HT1080 (cell line): ENCODE data around the gene PHETA1. TPM values are rescaled to one million over a fixed set of nuclear protein-coding genes. Genes with fewer than 3 reads are reported as not detected.

Source experiments
- DNase-seq: peaks from one replicate; pipeline ENCODE4 v3.0.0-alpha.2; 2015; ENCODE audit warnings: low read depth
- polyA plus RNA-seq, 2 experiments: library from polyadenylated mRNA; depleted of rRNA; stranded (reverse); fragments of >200 nt; gene quantifications; 2 replicates each; pipeline ENCODE4 v1.2.3, GENCODE V29; 2015
- total RNA-seq: library from RNA; depleted of rRNA; stranded (reverse); fragments of >200 nt; shearing (Covaris generic); gene quantifications from 2 replicates; pipeline ENCODE4 v1.2.3, GENCODE V29; 2014; rRNA removed

PHETA1 gene, protein sequence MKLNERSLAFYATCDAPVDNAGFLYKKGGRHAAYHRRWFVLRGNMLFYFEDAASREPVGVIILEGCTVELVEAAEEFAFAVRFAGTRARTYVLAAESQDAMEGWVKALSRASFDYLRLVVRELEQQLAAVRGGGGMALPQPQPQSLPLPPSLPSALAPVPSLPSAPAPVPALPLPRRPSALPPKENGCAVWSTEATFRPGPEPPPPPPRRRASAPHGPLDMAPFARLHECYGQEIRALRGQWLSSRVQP
- total RNA-seq: 4.1 and 4.2 TPM in 2 replicates
- polyA plus RNA-seq (2015; cell fraction: cytosol; rRNA removed): 6.6 and 7.8 TPM in 2 replicates
- 6.1 and 6.9 TPM in 2 replicates for polyA plus RNA-seq (2015; cell fraction: nucleus; rRNA removed)

DNA sequence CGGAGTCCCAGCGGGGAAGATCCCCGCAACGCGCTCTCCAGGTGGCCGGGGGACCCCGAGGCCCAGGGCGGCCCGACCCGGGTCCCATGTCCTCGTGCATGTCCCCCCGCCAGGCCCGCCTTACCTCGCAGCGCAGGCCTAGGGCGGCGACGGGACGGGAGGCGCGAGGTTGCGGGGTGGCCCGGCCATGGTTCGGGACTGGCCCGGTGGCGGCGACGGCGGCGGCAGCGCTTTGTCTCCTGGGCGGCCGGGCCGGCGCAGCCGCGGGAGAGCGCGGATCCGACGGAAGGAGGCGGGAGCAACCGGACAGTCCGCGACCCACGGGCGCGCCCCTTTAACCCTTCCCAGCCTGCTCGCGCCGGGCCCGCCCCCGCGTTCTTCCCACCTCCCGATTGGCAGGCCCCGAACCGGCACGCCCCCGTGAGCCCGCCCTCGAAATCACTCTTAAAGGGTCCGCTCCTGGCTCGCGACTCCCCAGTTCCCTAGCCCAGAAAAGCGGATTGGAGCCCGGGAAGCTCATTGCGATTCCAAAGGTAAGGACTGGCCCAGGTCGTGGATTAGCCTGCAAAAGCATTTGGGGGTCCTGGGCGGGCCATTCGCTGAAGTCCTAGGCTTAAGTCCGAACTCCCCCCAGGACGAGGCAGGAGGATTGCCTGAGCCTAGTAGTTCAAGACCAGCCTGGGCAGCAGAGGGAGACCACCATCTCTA, at the start of gene PHETA1:
PHETA1 (minus strand) TSS at position 308 of the 708 bp plus-strand sequence. CDS start 5,668 bp downstream, outside the sequence.
- DNase-seq: peak; percentile 80

DNA sequence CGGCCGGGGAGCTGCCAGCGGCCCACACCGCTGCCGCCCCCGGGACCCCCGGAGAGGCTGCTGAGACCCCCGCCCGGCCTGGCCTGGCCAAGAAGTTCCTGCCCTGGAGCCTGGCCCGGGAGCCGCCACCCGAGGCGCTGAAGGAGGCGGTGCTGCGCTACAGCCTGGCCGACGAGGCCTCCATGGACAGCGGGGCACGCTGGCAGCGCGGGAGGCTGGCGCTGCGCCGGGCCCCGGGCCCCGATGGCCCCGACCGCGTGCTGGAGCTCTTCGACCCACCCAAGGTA, 49.6 kb upstream of the PHETA1 start:
- DNase-seq: no peak

DNA sequence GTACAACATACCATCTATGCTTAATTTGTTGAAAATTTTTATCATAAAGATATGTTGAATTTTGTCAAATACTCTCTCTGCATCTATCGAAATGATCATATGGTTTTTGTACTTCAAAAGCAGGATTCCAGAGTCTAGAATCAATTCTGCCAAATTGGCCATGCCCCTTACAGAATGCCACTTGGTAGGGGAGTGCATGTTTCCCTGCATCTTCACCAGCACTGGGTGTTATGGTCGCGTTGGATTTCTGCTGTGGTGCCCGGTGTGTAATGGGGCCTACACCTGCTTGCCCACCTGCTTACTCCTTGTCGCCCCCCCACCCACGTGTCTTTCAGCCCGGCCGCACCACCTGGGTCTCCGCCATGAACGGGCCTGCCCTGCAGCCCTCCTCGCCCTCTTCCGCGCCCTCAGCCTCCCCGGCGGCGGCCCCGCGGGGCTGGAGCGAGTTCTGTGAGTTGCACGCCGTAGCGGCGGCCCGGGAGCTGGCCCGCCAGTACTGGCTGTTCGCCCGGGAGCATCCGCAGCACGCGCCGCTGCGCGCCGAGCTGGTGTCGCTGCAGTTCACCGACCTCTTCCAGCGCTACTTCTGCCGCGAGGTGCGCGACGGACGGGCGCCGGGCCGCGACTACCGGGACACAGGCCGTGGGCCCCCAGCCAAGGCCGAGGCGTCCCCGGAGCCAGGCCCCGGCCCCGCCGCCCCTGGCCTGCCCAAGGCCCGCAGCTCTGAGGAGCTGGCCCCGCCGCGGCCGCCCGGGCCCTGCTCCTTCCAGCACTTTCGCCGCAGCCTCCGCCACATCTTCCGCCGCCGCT, 49.1 kb upstream of the PHETA1 start:
- no peak for DNase-seq

DNA sequence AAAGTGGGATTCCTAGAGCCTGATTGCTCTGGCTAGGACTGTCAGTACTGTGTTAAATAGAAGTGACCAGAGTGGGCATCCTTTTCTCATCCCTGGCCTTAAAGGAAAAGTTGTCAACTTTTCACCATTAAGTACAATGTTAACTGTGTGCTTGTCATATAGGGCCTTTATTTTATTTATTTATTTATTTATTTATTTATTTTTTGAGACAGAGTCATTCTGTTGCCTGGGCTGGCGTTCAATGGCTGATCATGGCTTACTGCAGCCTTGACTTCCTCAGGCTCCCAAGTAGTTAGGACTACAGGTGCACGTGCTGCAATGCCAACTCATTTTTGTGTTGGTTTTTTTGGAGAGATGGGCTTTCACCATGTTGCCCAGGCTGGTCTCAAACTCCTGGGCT, 48.4 kb upstream of the PHETA1 start:
- no peak for DNase-seq

DNA sequence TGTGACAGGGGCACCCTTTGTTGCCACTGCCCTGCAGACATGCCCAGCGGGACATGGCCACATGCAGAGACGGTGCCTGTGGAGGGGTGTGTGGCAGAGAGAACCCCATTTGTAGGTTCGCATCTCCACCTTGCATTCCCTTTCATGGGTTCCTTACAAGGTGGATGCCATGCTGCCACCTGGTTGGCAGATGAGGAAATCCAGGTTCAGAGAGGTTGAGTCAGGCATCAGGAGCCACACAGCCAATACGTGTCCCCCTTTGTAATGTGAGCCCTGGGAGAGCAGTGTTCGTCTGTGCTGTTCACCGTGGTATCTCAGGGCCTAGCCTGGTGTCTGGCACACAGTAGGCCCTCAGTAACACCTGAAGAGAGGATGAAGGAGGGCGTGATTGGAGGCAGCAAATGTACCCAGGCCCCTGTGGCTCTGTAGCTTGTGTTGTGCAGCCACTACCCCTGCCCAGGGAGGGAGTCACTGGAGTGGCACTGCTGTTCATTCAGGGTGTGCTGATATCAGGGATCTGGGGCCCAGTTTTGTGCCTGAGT, 45.9 kb upstream of the PHETA1 start:
- DNase-seq: no peak

DNA sequence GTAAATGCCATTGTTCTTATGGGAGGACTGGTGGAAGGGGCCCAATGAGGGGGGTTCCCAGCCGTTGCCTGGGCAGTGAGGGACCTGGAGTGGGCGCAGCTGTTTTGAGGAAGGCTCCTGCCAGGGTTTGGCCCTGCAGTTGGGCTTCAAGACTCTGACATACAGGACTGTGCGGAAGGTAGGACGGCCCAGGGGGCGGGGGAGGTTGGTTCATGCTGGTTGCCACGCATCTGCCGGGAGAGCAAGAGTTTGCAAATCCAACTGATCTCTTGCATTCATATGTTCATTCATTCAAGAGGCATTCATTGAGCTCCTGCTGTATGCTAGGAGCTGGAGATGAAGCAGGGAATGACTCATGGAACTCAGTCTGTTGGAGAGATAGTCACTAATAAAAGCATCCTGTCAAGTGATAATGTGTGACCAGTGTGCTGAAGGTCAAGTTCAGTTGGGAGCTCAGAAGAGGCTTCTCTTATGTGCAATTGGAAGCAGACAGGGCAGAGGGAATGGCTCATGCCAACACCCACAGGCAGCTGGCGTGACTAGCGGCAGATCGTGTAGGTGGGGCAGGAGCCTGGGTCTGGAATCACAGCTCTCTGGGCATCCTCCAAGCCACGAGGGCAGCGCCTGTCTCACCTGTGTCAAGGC, 44.7 kb upstream of the PHETA1 start:
- peak; percentile 85 for DNase-seq

DNA sequence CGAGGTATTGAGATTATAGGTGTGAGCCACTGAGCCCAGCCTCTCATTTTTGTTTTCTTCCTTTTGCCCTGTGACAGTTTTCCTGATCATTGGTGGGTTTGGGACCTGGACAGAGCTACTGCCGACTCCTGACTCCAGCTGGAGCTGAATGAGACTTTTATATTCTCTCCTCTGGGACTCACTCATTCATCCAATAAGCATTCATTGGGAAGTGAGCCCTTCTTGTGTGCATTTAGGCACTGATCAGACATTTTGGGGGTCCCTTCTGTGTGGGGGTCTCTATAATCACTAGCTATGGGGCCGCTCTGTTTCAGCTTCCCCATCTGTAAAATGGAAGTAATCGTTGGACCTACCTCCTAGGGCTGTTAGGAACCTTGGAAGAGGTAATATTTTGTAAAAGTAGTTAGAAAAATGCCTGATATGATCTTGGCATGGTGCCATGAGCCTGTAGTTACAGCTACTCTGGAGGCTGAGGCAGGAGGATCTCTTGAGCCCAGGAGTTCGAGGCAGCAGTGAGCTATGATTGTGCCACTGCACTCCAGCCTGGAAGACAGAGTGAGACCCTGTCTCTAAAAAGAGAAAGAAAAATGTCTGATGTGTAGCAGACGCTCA, 44.0 kb upstream of the PHETA1 start:
- no peak for DNase-seq

DNA sequence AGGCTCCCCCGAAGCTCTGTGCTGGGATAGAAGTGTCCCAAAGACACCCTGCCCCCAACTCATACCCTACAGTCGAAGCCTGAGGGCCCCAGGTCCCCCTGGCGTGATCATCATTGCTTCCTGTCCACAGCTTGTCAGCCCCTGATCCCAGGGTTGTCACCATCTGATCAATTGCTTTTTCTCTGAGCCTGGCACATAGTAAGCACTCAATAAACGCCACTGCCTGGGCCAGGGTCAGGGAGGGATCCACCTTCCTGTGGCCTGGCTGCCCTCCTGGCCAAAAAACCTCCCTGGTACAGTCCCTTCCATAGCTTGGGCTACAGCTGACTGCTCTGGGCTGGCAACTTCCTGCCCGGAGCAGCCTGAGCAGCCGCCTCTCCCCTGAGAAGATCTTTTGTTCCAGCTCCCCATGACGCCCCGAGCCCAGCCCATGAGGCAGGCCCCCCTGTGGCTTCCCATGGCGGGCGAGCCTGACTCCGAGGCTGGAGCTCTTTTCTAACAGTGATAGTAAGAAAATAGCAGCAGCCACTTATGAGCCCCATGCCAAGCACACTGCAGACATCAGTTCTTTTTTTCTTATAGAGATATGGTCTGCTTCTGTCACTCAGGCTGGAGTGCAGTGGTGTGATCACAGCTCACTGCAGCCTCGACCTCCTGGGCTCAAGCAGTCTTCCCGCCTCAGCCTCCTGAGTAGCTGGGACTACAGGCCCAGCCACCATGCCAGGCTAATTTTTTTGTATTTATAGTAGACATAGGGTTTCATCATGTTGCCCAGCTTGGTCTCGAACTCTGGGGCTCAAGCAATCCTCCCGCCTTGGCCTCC, 43.3 kb upstream of the PHETA1 start:
- peak; percentile 76 for DNase-seq

DNA sequence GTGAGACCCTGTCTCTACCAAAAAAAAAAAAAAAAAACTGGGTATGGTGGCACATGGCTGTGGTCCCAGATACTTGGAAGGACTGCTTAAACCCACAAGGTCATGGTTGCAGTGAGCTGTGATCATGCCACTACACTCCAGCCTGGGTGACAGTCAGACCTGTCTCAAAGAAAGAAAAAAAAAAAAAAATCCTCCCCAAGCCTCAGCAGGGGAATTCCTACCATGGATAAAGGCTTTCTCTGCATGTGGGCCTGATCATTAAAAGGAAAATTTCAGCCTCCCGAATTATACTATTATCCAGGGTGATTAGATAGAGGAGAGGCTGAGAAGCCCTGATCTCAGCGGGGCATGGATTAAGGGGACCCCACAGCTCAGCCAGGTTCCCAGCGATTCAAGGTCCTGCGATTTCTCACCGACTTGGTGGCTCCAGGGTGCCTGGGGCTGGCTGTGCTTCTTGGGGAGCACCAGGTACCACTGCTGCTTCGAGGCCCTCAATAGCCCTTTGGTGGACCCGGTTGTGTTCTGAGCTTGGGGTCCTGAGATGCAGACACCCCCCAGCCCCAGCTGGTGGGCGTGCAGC, 42.4 kb upstream of the PHETA1 start:
- DNase-seq: no peak

DNA sequence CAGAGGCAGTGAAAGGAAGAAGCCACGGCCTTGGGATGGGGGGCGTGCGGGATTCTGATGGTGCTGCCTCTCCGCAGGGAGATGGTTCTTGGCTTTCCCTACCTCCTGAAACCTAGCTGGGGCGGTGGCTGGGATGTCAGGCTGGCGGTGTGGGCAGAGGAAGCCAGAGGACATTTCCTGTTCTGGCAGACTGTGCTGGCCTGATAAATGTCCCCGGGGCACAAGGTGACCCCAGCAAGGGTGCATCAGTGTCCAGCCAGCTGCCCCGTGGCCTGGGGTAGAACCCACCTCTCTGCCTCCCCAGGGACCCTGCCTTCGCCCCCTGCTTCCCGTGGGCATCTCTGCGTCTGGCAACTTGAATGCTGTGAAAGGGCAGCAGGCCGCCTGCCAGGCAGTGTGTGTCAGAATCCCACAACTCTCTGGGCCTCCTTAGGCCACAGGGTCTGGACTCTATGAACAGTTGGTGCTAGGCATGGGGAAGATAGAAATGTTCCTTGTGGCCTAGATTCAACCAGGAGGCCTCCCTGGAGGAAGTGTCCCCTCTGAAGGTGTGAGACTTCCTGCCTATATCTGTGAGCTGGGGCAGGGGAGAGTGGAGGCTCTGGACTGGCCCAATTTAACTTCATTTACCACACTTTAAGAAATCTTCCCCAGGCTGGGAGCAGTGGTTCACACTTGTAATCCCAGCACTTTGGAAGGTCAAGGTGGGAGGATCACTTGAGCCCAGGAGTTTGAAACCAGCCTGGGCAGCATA, 41.7 kb upstream of the PHETA1 start:
- DNase-seq: peak; percentile 64

DNA sequence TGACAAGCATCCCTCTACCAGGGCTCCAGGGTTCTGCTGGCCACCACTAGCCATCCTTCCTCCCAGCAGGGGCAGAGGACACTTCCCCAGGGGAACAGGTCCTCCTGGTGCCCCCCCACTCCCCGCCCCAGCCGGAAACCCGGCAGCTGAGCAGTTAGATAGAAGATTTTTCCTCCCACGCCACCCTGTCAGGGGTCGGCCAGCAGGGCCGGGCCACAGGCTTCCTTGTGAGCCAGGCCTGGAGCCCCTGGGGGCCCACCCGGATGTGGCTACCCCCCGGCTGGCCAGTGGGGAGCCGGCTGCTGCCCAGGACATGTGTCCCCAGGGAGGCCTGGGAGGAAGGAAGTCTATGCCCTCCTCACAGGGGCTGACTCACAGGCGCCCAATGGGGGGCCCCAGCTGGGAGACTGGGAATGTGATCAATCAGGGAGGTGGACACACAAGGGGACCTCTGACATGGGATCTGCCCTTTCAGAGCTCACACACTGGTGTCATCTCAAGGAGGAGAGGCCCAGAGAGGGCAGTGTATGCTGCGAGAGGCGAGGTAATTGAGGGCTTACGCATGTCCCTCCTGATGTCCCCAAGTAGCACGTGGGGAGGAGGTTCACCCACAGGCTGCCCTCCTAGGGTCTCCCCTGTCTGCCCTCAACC, 41.0 kb upstream of the PHETA1 start:
- DNase-seq: peak; percentile 97

DNA sequence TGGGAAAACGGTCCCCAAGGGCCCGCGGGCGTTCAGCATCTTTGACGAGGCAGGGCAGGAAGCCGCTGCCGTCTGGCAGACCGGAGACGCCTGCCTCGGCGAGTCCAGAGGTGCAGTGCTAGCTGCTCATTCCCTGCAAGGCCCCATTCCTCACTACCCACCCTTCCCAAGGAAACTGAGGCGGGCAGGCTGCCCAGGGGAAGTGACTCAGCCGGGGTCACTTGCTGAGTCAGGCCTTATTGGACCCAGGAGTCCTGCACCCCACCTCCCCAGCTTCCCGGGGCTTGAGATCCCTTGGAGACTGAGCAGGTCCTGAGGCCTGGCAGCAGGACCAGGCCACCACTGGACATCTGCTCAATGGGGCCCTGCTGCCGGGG, 40.5 kb upstream of the PHETA1 start:
- DNase-seq: peak; percentile 70

DNA sequence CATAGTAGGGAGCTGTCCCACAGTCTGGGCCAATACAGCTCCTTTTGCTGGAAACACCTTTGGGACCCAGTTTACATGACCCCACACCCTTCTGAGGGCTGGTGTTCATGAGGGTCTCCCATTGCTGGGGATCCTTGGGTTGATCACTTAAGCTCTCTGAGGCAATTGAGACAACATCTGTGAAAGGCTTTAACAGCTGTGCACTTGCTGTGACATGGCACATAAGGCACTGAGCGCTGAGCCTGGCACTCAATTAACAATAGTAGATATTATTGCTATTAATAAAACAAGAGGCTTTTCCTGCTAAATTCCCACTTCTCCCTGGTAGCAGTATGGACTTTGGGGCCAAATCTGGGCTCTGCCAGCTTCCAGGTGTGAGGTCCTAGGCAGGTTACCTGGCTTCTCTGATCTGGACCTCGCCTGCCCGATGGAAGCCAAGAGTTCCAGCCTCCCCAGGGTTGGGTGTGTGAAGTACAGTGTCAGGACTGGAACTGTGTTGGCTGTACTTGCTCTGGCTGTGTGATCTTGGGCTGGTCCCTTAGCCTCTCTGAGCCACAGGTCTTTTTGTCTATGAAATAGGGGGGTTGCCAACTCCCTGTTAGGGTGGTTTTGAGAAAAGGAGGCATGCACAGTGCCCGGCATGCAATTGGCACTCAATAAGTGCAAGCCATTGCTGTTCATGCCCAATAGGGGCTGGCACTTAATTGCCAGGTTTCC, 39.9 kb upstream of the PHETA1 start:
- DNase-seq: no peak

DNA sequence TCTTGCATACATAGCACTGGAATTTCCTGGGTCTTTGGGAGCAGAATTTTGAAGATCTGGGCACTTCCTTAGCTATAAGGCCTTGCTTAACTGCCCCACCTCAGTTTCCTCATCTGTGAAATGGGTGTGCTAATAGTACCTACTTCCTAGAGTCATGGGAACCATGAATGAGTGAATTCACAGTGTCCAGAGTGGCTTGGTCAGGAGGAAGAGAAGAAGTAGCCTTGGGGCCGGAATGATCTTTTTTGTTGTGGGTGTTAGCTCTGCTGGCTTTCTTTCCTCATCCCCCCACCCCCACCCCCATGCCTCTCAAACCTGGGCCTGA, 39.2 kb upstream of the PHETA1 start:
- no peak for DNase-seq

DNA sequence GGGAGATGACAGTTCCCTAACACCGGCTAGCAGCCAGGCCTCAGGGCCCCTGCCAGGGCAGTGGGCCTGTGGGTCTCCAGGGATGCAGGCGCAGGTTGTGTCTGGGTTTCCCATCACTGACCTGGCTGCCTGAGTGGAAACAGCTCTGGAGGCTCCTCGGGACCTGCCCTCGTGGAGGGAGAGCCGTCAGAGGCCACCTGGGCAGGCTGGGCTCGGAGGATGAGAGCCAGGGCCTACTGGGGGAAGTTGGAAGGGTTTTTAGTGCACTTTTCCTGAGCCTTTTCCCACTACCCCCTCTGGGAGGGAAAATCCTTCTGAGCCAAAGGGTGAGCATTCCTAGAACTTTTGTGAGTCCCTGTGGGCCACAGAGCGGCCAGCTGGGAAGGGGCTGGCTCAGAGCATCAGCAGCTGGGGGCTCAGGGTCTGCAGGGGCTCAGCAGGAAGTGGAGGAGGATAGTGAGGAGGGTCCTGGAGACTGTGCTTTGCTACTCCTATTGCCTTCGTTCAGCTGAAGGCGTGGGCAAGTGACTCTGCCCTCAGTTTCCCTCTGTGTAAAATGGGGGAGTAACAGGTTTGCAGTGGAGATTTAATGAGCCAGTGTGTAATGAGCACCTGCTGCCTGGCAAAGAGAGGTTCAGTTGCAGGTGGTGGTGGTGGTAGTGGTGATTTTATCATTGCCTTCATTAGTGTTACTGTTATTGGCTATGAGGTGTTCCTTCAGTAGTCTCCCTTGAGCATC, 38.7 kb upstream of the PHETA1 start:
- no peak for DNase-seq

DNA sequence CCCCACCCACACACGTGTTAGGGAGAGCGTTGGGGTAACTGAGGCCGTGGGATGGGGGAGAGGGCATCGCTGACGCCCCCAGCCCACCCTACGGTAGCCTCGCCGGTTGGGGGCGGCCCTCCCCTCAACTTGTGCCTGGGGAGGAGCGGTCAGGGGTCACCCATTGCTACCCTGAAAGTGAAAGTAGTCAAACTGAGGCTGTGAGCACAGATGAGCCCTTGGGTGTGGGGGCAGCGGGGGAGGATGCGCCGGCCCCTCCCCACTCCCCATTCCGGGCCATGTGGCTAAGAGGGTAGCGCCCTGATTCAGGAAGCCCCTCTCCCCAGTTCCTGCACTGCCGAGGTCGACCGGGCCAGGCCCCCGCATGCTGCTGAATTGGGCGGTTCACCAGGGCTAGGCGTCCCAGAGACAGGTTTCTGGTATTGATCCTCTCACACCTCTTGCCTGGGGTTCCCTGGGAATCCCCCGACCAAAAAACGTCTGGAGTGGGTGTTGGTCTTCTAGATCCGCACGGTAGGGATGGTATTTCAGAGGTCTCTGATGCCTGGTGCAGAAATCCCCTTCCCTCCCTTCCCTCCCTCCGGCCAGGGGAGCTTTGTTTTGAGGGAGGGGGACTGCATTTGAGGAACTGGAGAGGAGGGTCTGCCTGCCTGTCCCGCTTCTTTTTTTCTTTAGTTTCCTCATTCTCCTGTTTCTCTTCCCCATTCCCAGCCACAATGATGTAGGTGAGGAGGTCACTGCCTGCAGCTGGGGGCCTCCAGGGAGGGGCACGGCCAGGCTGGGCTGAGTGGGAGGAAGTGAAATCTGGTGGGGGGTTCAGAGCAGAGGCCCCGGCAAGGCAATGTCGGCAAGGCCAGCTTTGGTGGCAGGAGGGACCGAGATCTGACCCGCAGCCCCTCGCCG, 37.8 kb upstream of the PHETA1 start:
- DNase-seq: no peak
